HG03175 (cell line): ENCODE measurements around the gene SDHAF3.
A peak's percentile ranks its signal among the peaks of the same experiment; 100 is the strongest.

Source experiments
- ATAC-seq: cut with Tn5 transposase; IDR thresholded peaks from one replicate; pipeline ENCODE4 v1.9.1; 2021; ENCODE audit warnings: mild to moderate bottlenecking, moderate library complexity; ENCODE audit not compliant: unreplicated experiment

The SDHAF3 gene

DNA sequence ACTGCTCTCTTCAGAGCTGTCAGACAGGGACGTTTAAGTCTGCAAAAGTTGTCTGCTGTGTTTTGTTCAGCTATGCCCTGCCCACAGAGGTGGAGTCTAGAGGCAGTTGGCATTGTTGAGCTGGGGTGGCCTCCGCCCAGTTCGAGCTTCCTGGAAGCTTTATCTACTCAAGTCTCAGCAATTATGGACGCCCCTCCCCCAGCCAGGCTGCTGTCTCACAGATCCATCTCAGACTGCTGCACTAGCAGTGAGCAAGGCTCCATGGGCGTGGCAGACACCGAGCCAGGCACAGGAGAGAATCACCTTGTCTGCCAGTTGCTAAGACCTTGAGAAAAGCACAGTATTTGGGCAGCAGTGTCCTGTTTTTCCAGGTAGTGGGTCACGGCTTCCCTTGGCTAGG lies 98.1 kb downstream of the SDHAF3 start:
- ATAC-seq: no peak

DNA sequence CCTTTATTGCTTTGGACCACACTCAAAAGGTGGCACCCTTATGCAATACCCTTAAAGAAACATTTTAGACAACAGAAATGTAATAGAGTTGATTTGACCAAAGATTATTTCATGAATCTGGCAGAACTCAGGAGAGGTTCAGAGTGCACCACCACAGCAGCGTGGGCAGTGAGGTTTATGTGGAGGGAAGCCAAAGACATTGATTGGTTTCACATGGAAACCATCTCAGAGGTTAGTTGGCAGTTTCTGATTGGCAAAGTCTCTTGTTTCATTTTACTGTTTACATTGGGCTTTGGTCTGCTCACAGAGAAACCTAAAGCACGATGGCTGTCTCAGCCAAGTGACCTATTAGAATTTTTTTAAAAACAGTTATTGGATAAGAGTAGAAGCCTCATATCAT lies 101.3 kb downstream of the SDHAF3 start:
- no peak for ATAC-seq

DNA sequence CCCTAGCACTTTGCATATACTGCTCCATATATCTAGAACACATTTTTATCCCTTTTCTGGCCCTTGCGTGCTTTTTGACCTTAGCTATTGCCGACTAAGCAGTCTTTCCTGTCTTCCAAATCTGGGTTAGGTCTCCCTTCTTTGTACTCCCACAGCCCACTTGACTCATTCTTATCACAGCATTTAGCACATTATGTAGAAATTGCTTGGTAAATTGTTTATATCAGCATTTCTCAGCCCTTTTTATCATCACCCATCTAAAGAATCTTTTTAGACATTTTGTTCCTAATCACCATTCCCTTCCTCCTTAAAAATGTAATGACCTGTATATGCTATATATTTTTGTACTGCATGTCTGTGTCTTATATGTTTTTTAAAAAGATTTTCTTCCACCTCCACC lies 101.7 kb downstream of the SDHAF3 start:
- no peak for ATAC-seq

DNA sequence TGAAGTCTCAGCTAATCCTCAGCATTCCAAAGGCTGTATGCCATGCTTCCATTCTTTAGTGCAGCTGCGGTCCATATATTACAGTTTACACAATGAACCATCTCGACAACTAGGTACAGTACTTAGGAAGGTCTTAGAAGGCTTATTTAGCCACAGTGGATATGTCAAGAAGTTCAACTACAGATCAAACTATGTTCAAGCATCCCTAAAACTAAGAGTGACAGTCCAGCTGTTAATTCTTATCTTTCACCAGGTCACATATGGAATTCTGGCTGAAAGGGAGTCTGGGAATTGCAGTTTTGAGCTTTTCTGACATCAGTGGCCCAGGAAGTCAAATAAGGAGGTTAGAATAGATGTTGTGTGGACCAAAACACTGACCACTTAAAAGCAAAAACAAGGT lies 106.8 kb downstream of the SDHAF3 start:
- ATAC-seq: no peak

DNA sequence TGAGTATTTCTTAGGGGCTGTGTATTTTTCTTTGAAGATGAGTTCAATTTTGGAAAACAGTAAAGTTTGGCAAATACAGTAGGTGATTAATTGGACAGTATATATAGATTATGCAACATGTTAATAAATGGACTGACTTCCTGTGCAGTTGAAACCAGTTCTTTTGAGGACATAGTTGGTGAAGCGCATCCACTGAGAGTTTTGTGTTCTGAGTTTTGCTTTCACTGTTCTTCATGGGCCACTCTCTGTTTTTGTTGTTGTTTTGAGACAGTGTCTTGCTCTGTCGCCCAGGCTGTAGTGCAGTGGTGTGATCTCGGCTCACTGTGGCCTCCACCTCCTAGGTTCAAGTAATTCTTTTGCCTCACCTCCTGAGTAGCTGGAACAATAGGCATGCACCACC lies 109.0 kb downstream of the SDHAF3 start:
- ATAC-seq: peak; percentile 92
